SH-SY5Y (cell line): Measurements from ENCODE around the gene SF1.

ENCODE experiments used
- GATA2 ChIP-seq: IDR thresholded peaks from 2 replicates; pipeline ENCODE4 v1.6.1; 2011; ENCODE audit warnings: mild to moderate bottlenecking, low read depth, low read length
- GATA3 ChIP-seq: IDR thresholded peaks from 2 replicates; pipeline ENCODE4 v1.6.1; 2011; ENCODE audit warnings: low read depth, mild to moderate bottlenecking, low read length, moderate library complexity

The SF1 gene

GRCh38 chr11:64743591-64744543, 34.5 kb downstream of the SF1 start, which contains the start of gene RASGRP2:
Gene RASGRP2, minus strand, starts transcription at chr11:64744142. Its CDS starts 1,276 bp downstream, at chr11:64742866.
- no peak for TF ChIP-seq GATA2
- no peak for TF ChIP-seq GATA3

GRCh38 chr11:64742889-64743590, 35.3 kb downstream of the SF1 start:
- TF ChIP-seq GATA3 (no peak), GATA2 (no peak)

GRCh38 chr11:64742087-64742888, 36.1 kb downstream of the SF1 start:
- TF ChIP-seq GATA2 = no peak
- no peak for TF ChIP-seq GATA3

GRCh38 chr11:64741375-64742086, 36.8 kb downstream of the SF1 start:
- TF ChIP-seq GATA2 (no peak), GATA3 (no peak)

- TF ChIP-seq GATA2 (no peak), GATA3 (no peak)
Measured at GRCh38 chr11:64739871-64740270, 38.5 kb downstream of the SF1 start.

- TF ChIP-seq GATA2 (no peak), GATA3 (no peak)
Measured at GRCh38 chr11:64736654-64737053, 41.7 kb downstream of the SF1 start.

GRCh38 chr11:64735725-64736259, 42.5 kb downstream of the SF1 start:
- TF ChIP-seq GATA3 (no peak), GATA2 (no peak)

- no peak for TF ChIP-seq GATA2
- no peak for TF ChIP-seq GATA3
Measured at GRCh38 chr11:64734811-64735724, 43.3 kb downstream of the SF1 start.

- TF ChIP-seq GATA3 (no peak), GATA2 (no peak)
Measured at GRCh38 chr11:64731601-64732000, 46.7 kb downstream of the SF1 start.

- no peak for TF ChIP-seq GATA2
- no peak for TF ChIP-seq GATA3
Measured at GRCh38 chr11:64729851-64730382, 48.4 kb downstream of the SF1 start.

- TF ChIP-seq GATA3 (no peak), GATA2 (no peak)
Measured at GRCh38 chr11:64728757-64729365, 49.5 kb downstream of the SF1 start.
